WTC11 (cell line): ENCODE measurements around the gene ATN1.

Experiments
- CTCF ChIP-seq: fragments of 200-600 bp; IDR thresholded peaks from 2 replicates; pipeline ENCODE4 v1.8.0; 2022; ENCODE audit warnings: antibody characterized with exemption
- ESRRA ChIP-seq: sonication (generic); formaldehyde crosslinking; IDR thresholded peaks from 2 replicates; pipeline ENCODE4 v1.8.1; 2022; ENCODE audit warnings: mild to moderate bottlenecking, missing genetic modification reagents, borderline replicate concordance
- JUN ChIP-seq: sonication (generic); formaldehyde crosslinking; IDR thresholded peaks from 2 replicates; pipeline ENCODE4 v1.8.0; 2023; ENCODE audit warnings: mild to moderate bottlenecking, missing genetic modification reagents
- KAT7 ChIP-seq: sonication (generic); formaldehyde crosslinking; IDR thresholded peaks from 2 replicates; pipeline ENCODE4 v1.8.1; 2023; ENCODE audit warnings: missing genetic modification reagents, mild to moderate bottlenecking, borderline replicate concordance
- MAX ChIP-seq: sonication (generic); formaldehyde crosslinking; IDR thresholded peaks from 2 replicates; pipeline ENCODE4 v1.8.0; 2022; ENCODE audit warnings: mild to moderate bottlenecking, missing genetic modification reagents
- NR1H2 ChIP-seq: sonication (generic); formaldehyde crosslinking; IDR thresholded peaks from 2 replicates; pipeline ENCODE4 v1.9.0; 2021; ENCODE audit warnings: mild to moderate bottlenecking, moderate library complexity, missing genetic modification reagents
- PREB ChIP-seq: sonication (generic); formaldehyde crosslinking; IDR thresholded peaks from 2 replicates; pipeline ENCODE4 v1.8.1; 2022; ENCODE audit warnings: mild to moderate bottlenecking, missing genetic modification reagents, moderate library complexity, borderline replicate concordance
- RELA ChIP-seq: sonication (generic); formaldehyde crosslinking; IDR thresholded peaks from 2 replicates; pipeline ENCODE4 v1.8.1; 2022; ENCODE audit warnings: missing genetic modification reagents, mild to moderate bottlenecking, borderline replicate concordance
- ZBTB21 ChIP-seq: sonication (generic); formaldehyde crosslinking; IDR thresholded peaks from 2 replicates; pipeline ENCODE4 v1.8.1; 2023; ENCODE audit warnings: mild to moderate bottlenecking, missing genetic modification reagents, borderline replicate concordance
- ZNF121 ChIP-seq: sonication (generic); formaldehyde crosslinking; IDR thresholded peaks from 2 replicates; pipeline ENCODE4 v1.8.0; 2023; ENCODE audit warnings: missing genetic modification reagents
- ZNF263 ChIP-seq: sonication (generic); formaldehyde crosslinking; IDR thresholded peaks from 2 replicates; pipeline ENCODE4 v1.8.1; 2022; ENCODE audit warnings: low read depth, mild to moderate bottlenecking, moderate library complexity, missing genetic modification reagents

GRCh38 chr12:6934110-6934509 is 6.4 kb downstream of the ATN1 start:
- TF ChIP-seq JUN: no peak
- no peak for TF ChIP-seq CTCF
- no peak for TF ChIP-seq ZNF263
- no peak for TF ChIP-seq RELA (CRISPR knock-in tag)
- TF ChIP-seq NR1H2: no peak
- no peak for TF ChIP-seq ZBTB21 (CRISPR knock-in tag)
- TF ChIP-seq ESRRA (CRISPR knock-in tag): no peak
- no peak for TF ChIP-seq ZNF121 (CRISPR knock-in tag)
- no peak for TF ChIP-seq MAX
- TF ChIP-seq PREB: no peak
- no peak for TF ChIP-seq KAT7 (CRISPR knock-in tag)
